Endothelial cell of umbilical vein (primary cell): ENCODE measurements around the gene ZBTB7B. TPM values are rescaled to one million over a fixed set of nuclear protein-coding genes. Genes with fewer than 3 reads are reported as not detected.
A peak's percentile ranks its signal among the peaks of the same experiment; 100 is the strongest.

Experiments used
- BruUV-seq: library from RNA; stranded (reverse); fragments of 400-500 nt; replicated peaks from 2 replicates; lab custom pipeline; 2021; lab: Mats Ljungman, UMichigan
- CTCF ChIA-PET: fragments of 300-600, 350-600 bp; sonication (Branson Sonifier 250); formaldehyde crosslinking; loops from one replicate; lab custom pipeline; 2021; ENCODE audit warnings: antibody characterized with exemption, inconsistent platforms; lab: Charles Lee
- POLR2A ChIA-PET: fragments of 300-600, 350-600 bp; sonication (Branson Sonifier 250); formaldehyde crosslinking; loops from one replicate; lab custom pipeline; 2021; ENCODE audit warnings: antibody characterized with exemption, inconsistent platforms; lab: Charles Lee
- DNase-seq: peaks from one replicate; pipeline ENCODE4 v3.0.0-alpha.2; 2011; ENCODE audit warnings: low read depth, low spot score
- FAIRE-seq: peaks from 2 replicates; lab custom pipeline; 2011; peaks lifted over from hg19 to GRCh38; lab: Jason Lieb, UNC
- H2AFZ ChIP-seq: 2 replicates; pipeline ENCODE4 v1.6.0; 2012; ENCODE audit warnings: low read depth, low read length, control low read depth, inconsistent platforms
- H3K27ac ChIP-seq: 2 replicates; pipeline ENCODE4 v1.5.1; 2011; ENCODE audit warnings: low read depth, mild to moderate bottlenecking, control low read depth, low read length, moderate library complexity; ENCODE audit not compliant: insufficient read depth
- H3K27me3 ChIP-seq, 2 experiments: 2 replicates each; pipeline versions ENCODE4 v1.6.0 to v1.6.1; 2011; ENCODE audit warnings: low read length in 2 of 2, mixed read lengths in 1 of 2; ENCODE audit not compliant: control insufficient read depth in 2 of 2, insufficient read depth in 2 of 2
- H3K36me3 ChIP-seq, 2 experiments: 2 replicates in 1 of 2; 3 replicates in 1 of 2; pipeline ENCODE4 v1.5.1; 2011; ENCODE audit warnings: low read length in 2 of 2, mild to moderate bottlenecking in 1 of 2, moderate library complexity in 1 of 2; ENCODE audit not compliant: control insufficient read depth in 2 of 2, insufficient read depth in 2 of 2; ENCODE audit errors: extremely low read depth in 1 of 2
- H3K4me1 ChIP-seq: 3 replicates; pipeline ENCODE4 v1.5.1; 2011; ENCODE audit warnings: mild to moderate bottlenecking, low read length; ENCODE audit not compliant: control insufficient read depth, insufficient read depth; ENCODE audit errors: extremely low read depth
- H3K4me2 ChIP-seq: 2 replicates; pipeline ENCODE4 v1.6.1; 2011; ENCODE audit warnings: low read length, control low read depth, mixed read lengths; ENCODE audit not compliant: insufficient read depth
- H3K4me3 ChIP-seq, 3 experiments: fragments of 200-600 bp in 1 of 3; sonication (generic), shearing (Covaris generic) in 1 of 3; replicated peaks in 1 of 3; 2 replicates each; pipeline ENCODE4 v1.5.1; 2011 to 2016; ENCODE audit warnings: control low read depth in 3 of 3, low read length in 3 of 3, mild to moderate bottlenecking in 2 of 3, inconsistent platforms in 1 of 3, low read depth in 1 of 3, moderate library complexity in 1 of 3; ENCODE audit not compliant: insufficient read depth in 1 of 3
- H3K79me2 ChIP-seq: 2 replicates; pipeline ENCODE4 v1.6.0; 2012; ENCODE audit warnings: low read length, inconsistent platforms; ENCODE audit not compliant: control insufficient read depth, insufficient read depth
- H3K9ac ChIP-seq: replicated peaks from 2 replicates; pipeline ENCODE3; 2011; ENCODE audit warnings: low read length, control low read depth; ENCODE audit not compliant: insufficient read depth; ENCODE audit errors: extremely low read depth
- H3K9me1 ChIP-seq: replicated peaks from 3 replicates; pipeline ENCODE4 v1.6.0; 2011; ENCODE audit warnings: mild to moderate bottlenecking, low read length; ENCODE audit not compliant: control insufficient read depth, insufficient read depth; ENCODE audit errors: extremely low read depth
- H3K9me3 ChIP-seq: replicated peaks from 2 replicates; pipeline ENCODE4 v1.5.1; 2012; ENCODE audit warnings: low read length, inconsistent platforms; ENCODE audit not compliant: control insufficient read depth, insufficient read depth
- H4K20me1 ChIP-seq: replicated peaks from 2 replicates; pipeline ENCODE3; 2011; ENCODE audit warnings: mild to moderate bottlenecking, low read length; ENCODE audit not compliant: control insufficient read depth, insufficient read depth; ENCODE audit errors: extremely low read depth
- EZH2 ChIP-seq: IDR thresholded peaks from 2 replicates; pipeline ENCODE4 v1.6.1; 2012; ENCODE audit warnings: borderline replicate concordance, low read depth, mild to moderate bottlenecking, moderate library complexity, low read length, inconsistent platforms; ENCODE audit not compliant: severe bottlenecking
- FOS ChIP-seq: IDR thresholded peaks from 2 replicates; pipeline ENCODE4 v1.6.1; 2011; ENCODE audit warnings: mild to moderate bottlenecking, low read length, moderate library complexity, borderline replicate concordance; ENCODE audit not compliant: insufficient read depth
- GATA2 ChIP-seq: IDR thresholded peaks from 2 replicates; pipeline ENCODE4 v1.7.0; 2011; ENCODE audit warnings: low read depth, mild to moderate bottlenecking, moderate library complexity, mixed read lengths, low read length; ENCODE audit not compliant: insufficient read length, insufficient read depth
- JUN ChIP-seq: IDR thresholded peaks from 2 replicates; pipeline ENCODE4 v1.6.1; 2011; ENCODE audit warnings: borderline replicate concordance, low read depth; ENCODE audit not compliant: insufficient read length, insufficient read depth
- MAX ChIP-seq: IDR thresholded peaks from 2 replicates; pipeline ENCODE4 v1.6.1; 2011; ENCODE audit not compliant: insufficient read depth, insufficient read length
- MYC ChIP-seq: IDR thresholded peaks from one replicate; pipeline ENCODE4 v1.6.1; 2011; ENCODE audit warnings: mild to moderate bottlenecking, low read depth, low read length
- POLR2A ChIP-seq: IDR thresholded peaks from 2 replicates; pipeline ENCODE4 v1.6.1; 2012; ENCODE audit warnings: low read depth, mild to moderate bottlenecking, control low read depth, low read length
- POLR2AphosphoS5 ChIP-seq: IDR thresholded peaks from 2 replicates; pipeline ENCODE4 v1.6.1; 2012; ENCODE audit warnings: low read depth, mild to moderate bottlenecking, control low read depth, low read length, moderate library complexity; ENCODE audit not compliant: insufficient read depth
- dilution Hi-C: fragments of 300-500 bp; cut with MboI; formaldehyde crosslinking; loops from one replicate; pipeline ENCODE4 v1.15.0; 2019; ENCODE audit warnings: low sequenced_read_pairs; ENCODE audit not compliant: extremely low pct_ligation_motif_present
- intact Hi-C: fragments of 100-400 bp; cut with micrococcal nuclease; formaldehyde crosslinking; loops from one replicate; pipeline ENCODE4 v1.10.0; 2022
- polyA plus RNA-seq, 4 experiments: library from polyadenylated mRNA; depleted of rRNA in 3 of 4; stranded (reverse) in 3 of 4; unstranded in 1 of 4; fragments of >200 nt; gene quantifications; 2 replicates each; pipeline versions ENCODE4 v1.2.1 to v1.2.3, GENCODE V29; 2011 to 2012; ENCODE audit warnings: missing spikeins in 1 of 4
- total RNA-seq: library from RNA; stranded (reverse); gene quantifications from 2 replicates; pipeline ENCODE4 v1.2.3, GENCODE V29; 2021
- TF ChIP-seq, protein P1 (sequence below), 2 donors: IDR thresholded peaks; 1 replicate in 1 of 2; 2 replicates in 1 of 2; pipeline ENCODE4 v1.5.1; 2011; ENCODE audit warnings: low read length in 2 of 2, mild to moderate bottlenecking in 2 of 2, moderate library complexity in 2 of 2, control low read depth in 1 of 2, inconsistent platforms in 1 of 2, low read depth in 1 of 2; ENCODE audit not compliant: insufficient read depth in 1 of 2; ENCODE audit errors: extremely low read depth in 1 of 2

ZBTB7B gene
- total and polyA plus RNA-seq, 2 donors (not counting 3 experiments of a cell fraction or from before 2014, with no cell fraction given) = 20.0 to 26.2 TPM

- peak overlapping the region in 2 of 3 experiments; percentile 57 to 76 for H3K4me3 ChIP-seq
- TSS peak; percentile 62 for BruUV-seq
- FAIRE-seq = no peak
- peaks cover 9% of the 10 kb centered on the region for H3K79me2 ChIP-seq
- H3K9me3 ChIP-seq = no peaks in the 10 kb centered on the region
- H3K9ac ChIP-seq = peak overlapping the region; percentile 92
- dilution Hi-C loops (no loop called here), intact Hi-C loops (loop anchor here (1.0 kb wide), 2 partner anchors 46 to 397 kb away; partner anchors contain the start of gene ZBTB7B)
- DNase-seq = peak; percentile 15
- H4K20me1 ChIP-seq = no peaks in the 10 kb centered on the region
- H3K4me2 ChIP-seq = peak overlapping the region; percentile 83
- H3K9me1 ChIP-seq = no peaks in the 10 kb centered on the region
- H3K27ac ChIP-seq = peak overlapping the region; percentile 69
- peak overlapping the region; percentile 62 for H2AFZ ChIP-seq
- ChIA-PET POLR2A (interaction anchor here (0.9 to 1.4 kb wide), 3 partner anchors 16 to 43 kb away, joined by 3 to 5 read pairs (median 5); no protein-coding TSS in a partner anchor), CTCF (interaction anchor here (1.0 to 2.6 kb wide), 14 partner anchors 13 to 397 kb away, joined by 3 to 37 read pairs (median 7); partner anchors contain the start of genes ADAM15, LENEP and PMVK)
- TF ChIP-seq POLR2AphosphoS5 (no peak), GATA2 (no peak), FOS (no peak), EZH2 (no peak), MYC (no peak), POLR2A (no peak), JUN (no peak), MAX (no peak)
- TF ChIP-seq, protein P1, sequence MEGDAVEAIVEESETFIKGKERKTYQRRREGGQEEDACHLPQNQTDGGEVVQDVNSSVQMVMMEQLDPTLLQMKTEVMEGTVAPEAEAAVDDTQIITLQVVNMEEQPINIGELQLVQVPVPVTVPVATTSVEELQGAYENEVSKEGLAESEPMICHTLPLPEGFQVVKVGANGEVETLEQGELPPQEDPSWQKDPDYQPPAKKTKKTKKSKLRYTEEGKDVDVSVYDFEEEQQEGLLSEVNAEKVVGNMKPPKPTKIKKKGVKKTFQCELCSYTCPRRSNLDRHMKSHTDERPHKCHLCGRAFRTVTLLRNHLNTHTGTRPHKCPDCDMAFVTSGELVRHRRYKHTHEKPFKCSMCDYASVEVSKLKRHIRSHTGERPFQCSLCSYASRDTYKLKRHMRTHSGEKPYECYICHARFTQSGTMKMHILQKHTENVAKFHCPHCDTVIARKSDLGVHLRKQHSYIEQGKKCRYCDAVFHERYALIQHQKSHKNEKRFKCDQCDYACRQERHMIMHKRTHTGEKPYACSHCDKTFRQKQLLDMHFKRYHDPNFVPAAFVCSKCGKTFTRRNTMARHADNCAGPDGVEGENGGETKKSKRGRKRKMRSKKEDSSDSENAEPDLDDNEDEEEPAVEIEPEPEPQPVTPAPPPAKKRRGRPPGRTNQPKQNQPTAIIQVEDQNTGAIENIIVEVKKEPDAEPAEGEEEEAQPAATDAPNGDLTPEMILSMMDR (IDR thresholded peaks at IDR 0.05; ENCODE audit: extremely low read depth in 1 of 2, insufficient read depth in 1 of 2, low read depth in 1 of 2, low read length in 2 of 2) = no peak
- H3K4me1 ChIP-seq = peaks cover 27% of the 10 kb centered on the region
- H3K36me3 ChIP-seq = peaks cover 0 to 8% of the 10 kb centered on the region in 2 experiments
- no peaks in the 10 kb centered on the region for H3K27me3 ChIP-seq
These were observed 46.1 kb upstream of the ZBTB7B start for GRCh38 chr1:154956544-154956941.
